ENCODE measurements around the gene DDX39B.

Gene DDX39B

DNA sequence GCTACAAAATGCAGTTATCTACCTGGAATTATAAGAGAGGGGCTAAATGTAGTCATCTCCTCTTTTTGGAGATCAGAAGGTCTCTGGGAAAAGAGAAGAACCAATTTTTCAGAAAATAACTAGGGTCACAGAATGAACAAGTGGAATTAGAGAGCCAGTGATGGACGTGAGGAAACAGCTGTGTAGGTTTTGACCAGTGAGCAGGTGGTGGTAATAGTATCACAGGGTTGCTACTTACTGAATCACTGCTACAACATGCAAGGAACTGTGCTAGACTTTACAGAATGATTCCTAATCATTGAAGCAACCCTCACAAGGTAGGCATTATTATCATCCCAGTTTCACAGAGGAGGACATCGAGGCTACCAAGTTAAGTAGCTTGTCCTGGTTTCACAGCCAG is 2.9 kb upstream of the DDX39B start:
- no peak overlapping the region for H3K27ac ChIP-seq (ENCODE audit: low read length)
- peaks cover 13 to 33% of the 10 kb centered on the region in 2 donors for H3K4me1 ChIP-seq (ENCODE audit: control insufficient read depth in 1 of 2, insufficient read depth in 2 of 2, low read length in 2 of 2)
- H3K4me3 ChIP-seq (ENCODE audit: low read depth in 1 of 2, low read length in 2 of 2), result no peak overlapping the region
- H3K9me3 ChIP-seq (ENCODE audit: control insufficient read depth in 1 of 2, low read length in 2 of 2), result no peaks in the 10 kb centered on the region
- no peaks in the 10 kb centered on the region for H3K27me3 ChIP-seq (ENCODE audit: low read depth, low read length)
- peaks cover 6 to 20% of the 10 kb centered on the region in 2 donors for H3K36me3 ChIP-seq (ENCODE audit: control insufficient read depth in 1 of 2, insufficient read depth in 2 of 2, low read length in 2 of 2)

DNA sequence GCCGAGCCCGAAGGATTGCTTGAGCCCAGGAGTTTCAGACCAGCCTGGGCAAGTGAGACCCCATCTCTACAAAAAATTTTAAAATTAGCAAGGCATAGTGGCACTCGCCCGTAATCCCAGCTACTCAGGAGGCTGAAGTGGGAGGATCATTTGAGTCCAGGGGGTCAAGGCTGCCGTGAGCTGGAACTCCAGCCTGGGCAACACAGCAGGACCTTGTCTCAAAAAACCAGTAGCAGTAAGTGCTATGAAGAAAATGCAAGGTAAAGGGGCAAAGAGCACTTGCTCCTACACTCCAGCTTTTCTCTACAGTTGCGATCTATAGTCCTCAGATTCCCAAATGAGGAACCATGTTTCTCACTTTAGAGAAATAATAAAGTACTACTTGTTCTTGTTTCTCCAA is 1.8 kb upstream of the DDX39B start:
- Histone ChIP-seq H3K27me3 (ENCODE audit: low read depth, low read length) (no peaks in the 10 kb centered on the region), H3K4me3 (ENCODE audit: low read depth in 1 of 2, low read length in 2 of 2) (no peak overlapping the region), H3K27ac (ENCODE audit: low read length) (no peak overlapping the region), H3K9me3 (ENCODE audit: control insufficient read depth in 1 of 2, low read length in 2 of 2) (no peaks in the 10 kb centered on the region), H3K36me3 (ENCODE audit: control insufficient read depth in 1 of 2, insufficient read depth in 2 of 2, low read length in 2 of 2) (peaks cover 13 to 20% of the 10 kb centered on the region in 2 donors), H3K4me1 (ENCODE audit: control insufficient read depth in 1 of 2, insufficient read depth in 2 of 2, low read length in 2 of 2) (peaks cover 24 to 39% of the 10 kb centered on the region in 2 donors)

DNA sequence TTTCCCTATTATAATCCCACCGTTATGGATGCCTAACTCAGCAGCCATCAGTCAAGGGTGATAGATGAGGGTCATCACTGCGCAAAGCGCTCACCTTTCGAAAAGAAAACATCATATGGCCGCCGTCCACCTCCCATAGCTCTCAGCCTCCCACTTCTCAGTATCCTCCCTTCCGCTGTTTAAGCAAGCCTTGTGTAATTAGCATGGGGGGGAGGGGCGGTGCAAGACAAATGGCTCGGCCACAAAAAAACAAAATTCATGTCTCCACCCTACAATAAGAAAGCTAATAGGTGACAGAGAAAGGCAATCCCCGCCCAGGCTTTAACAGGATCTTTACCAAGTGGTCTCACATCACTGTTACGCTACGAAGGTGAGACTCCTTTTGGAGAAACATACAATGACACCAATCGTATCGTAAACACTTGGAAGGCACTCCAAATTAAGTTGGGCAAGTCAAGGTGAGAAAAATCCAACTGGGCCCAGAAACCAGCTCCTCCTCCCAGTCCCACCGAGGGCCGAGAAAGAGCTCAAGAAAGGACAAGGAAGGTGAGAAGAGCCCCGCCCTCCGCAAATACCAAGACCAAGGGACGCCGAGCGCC is 645 bp downstream of the DDX39B start:
- H3K9me3 ChIP-seq (ENCODE audit: control insufficient read depth in 1 of 2, low read length in 2 of 2), result no peaks in the 10 kb centered on the region
- peak overlapping the region; percentile 100 for H3K27ac ChIP-seq (ENCODE audit: low read length)
- H3K27me3 ChIP-seq (ENCODE audit: low read depth, low read length), result no peaks in the 10 kb centered on the region
- peak overlapping the region; percentile 88 to 99 for H3K4me3 ChIP-seq (ENCODE audit: low read depth in 1 of 2, low read length in 2 of 2)
- H3K36me3 ChIP-seq (ENCODE audit: control insufficient read depth in 1 of 2, insufficient read depth in 2 of 2, low read length in 2 of 2), result peaks cover 27 to 39% of the 10 kb centered on the region in 2 donors
- peaks cover 20 to 29% of the 10 kb centered on the region in 2 donors for H3K4me1 ChIP-seq (ENCODE audit: control insufficient read depth in 1 of 2, insufficient read depth in 2 of 2, low read length in 2 of 2)

- Histone ChIP-seq H3K36me3 (ENCODE audit: control insufficient read depth in 1 of 2, insufficient read depth in 2 of 2, low read length in 2 of 2) (peaks cover 32 to 44% of the 10 kb centered on the region in 2 donors), H3K27ac (ENCODE audit: low read length) (peak overlapping the region; percentile 100), H3K27me3 (ENCODE audit: low read depth, low read length) (no peaks in the 10 kb centered on the region), H3K4me3 (ENCODE audit: low read depth in 1 of 2, low read length in 2 of 2) (peak overlapping the region; percentile 88 to 99), H3K9me3 (ENCODE audit: control insufficient read depth in 1 of 2, low read length in 2 of 2) (no peaks in the 10 kb centered on the region), H3K4me1 (ENCODE audit: control insufficient read depth in 1 of 2, insufficient read depth in 2 of 2, low read length in 2 of 2) (peaks cover 20 to 29% of the 10 kb centered on the region in 2 donors)
Observed at GRCh38 chr6:31540640-31541039, 1.2 kb downstream of the DDX39B start.

DNA sequence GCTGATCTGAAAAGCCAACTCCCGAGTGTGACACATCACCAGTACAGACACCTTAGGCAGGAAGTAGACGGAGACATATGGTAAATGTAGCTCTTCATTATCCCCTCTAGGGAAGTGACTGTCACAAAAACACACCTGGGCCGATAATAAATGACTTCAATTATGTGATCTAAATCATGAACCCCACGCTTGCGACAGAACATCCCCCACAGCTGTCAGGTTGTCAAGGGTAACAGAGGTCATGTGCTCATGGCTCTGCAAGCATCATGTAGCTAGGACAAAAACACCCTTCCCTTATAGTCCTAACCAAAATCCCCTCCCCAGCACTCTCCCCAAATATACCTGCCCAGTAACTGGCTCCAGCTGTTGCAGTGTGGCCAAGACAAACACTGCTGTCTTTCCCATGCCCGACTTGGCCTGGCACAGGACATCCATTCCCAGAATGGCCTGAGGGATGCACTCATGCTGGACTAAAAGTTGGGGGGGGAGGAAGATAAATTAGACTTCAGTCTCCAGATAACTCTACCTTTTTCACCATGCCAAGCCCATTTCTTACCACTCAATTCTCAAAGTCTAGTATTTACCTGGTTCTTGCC is 2.9 kb downstream of the DDX39B start:
- no peaks in the 10 kb centered on the region for H3K9me3 ChIP-seq (ENCODE audit: control insufficient read depth in 1 of 2, low read length in 2 of 2)
- H3K36me3 ChIP-seq (ENCODE audit: control insufficient read depth in 1 of 2, insufficient read depth in 2 of 2, low read length in 2 of 2), result peaks cover 49 to 61% of the 10 kb centered on the region in 2 donors
- peak overlapping the region; percentile 35 for H3K27ac ChIP-seq (ENCODE audit: low read length)
- peak overlapping the region; percentile 88 to 99 for H3K4me3 ChIP-seq (ENCODE audit: low read depth in 1 of 2, low read length in 2 of 2)
- peaks cover 20 to 29% of the 10 kb centered on the region in 2 donors for H3K4me1 ChIP-seq (ENCODE audit: control insufficient read depth in 1 of 2, insufficient read depth in 2 of 2, low read length in 2 of 2)
- H3K27me3 ChIP-seq (ENCODE audit: low read depth, low read length), result no peaks in the 10 kb centered on the region

DNA sequence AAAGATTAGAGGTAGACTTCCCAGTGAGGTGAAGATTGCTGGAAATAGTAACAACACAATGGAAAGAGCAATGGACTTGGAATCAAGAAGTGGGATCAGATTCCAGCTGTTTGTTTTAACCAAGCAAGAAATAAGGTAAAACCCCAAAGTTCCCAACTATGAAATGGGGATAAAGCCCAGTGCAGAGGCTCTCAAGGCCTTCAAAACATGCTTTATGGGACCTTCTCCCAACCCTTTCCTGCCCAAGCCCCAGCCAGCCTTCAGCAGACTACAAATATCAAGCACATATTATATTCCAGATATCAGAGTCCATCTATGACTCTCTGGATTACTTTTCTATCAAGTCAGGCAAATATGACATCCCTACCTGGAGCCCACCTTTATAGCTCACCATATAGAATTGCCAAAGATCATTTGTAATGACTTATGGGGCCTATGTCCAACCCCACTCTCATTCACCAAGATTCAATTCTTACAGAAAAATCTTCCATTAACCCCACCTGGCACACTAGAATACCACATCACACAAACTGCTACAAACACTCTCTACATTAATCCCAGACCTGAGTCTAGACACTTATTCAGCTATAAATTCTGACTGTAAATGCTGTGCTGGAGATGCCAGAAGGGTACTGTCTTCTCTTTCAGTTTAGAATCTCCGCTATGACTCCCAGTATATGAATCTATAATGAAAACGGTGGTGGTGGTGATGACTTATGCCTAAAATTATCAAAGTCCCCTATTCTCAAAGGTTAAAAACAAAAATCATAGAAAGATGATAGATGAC is 6.1 kb downstream of the DDX39B start:
- H3K36me3 ChIP-seq (ENCODE audit: control insufficient read depth in 1 of 2, insufficient read depth in 2 of 2, low read length in 2 of 2), result peaks cover 67 to 84% of the 10 kb centered on the region in 2 donors
- no peaks in the 10 kb centered on the region for H3K27me3 ChIP-seq (ENCODE audit: low read depth, low read length)
- H3K4me1 ChIP-seq (ENCODE audit: control insufficient read depth in 1 of 2, insufficient read depth in 2 of 2, low read length in 2 of 2), result peaks cover 20 to 25% of the 10 kb centered on the region in 2 donors
- H3K4me3 ChIP-seq (ENCODE audit: low read depth in 1 of 2, low read length in 2 of 2), result no peak overlapping the region
- H3K9me3 ChIP-seq (ENCODE audit: control insufficient read depth in 1 of 2, low read length in 2 of 2), result no peaks in the 10 kb centered on the region
- H3K27ac ChIP-seq (ENCODE audit: low read length), result no peak overlapping the region

DNA sequence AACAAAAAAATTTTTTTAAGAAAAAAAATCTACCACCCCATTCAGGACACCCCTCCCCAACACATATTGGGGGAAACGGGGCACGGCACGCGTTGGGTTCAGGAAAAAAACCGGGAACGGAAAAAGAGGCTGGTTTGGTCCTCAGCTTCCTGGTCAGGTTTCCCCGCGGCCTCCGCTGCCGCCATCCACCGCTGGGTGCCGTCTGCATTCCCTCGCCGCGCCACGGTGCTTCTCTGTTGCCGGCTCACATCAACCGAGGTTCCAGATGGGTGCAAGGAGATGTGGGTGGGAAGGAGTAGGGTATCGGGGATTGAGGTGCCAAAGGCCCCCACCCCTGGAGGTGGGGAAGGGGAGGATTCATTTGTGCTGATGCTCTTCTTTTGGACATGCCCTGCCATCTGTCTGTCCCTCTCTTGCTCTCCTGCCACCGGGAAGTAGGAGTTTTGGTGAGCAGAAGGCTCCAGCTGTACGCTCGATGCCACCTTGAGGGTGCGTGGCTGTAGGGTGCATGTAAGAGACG is 7.2 kb downstream of the DDX39B start:
- H3K27ac ChIP-seq (ENCODE audit: low read length), result no peak overlapping the region
- H3K4me1 ChIP-seq (ENCODE audit: control insufficient read depth in 1 of 2, insufficient read depth in 2 of 2, low read length in 2 of 2), result peaks cover 10 to 14% of the 10 kb centered on the region in 2 donors
- H3K4me3 ChIP-seq (ENCODE audit: low read depth in 1 of 2, low read length in 2 of 2), result no peak overlapping the region
- H3K36me3 ChIP-seq (ENCODE audit: control insufficient read depth in 1 of 2, insufficient read depth in 2 of 2, low read length in 2 of 2), result peaks cover 74 to 89% of the 10 kb centered on the region in 2 donors
- no peaks in the 10 kb centered on the region for H3K27me3 ChIP-seq (ENCODE audit: low read depth, low read length)
- H3K9me3 ChIP-seq (ENCODE audit: control insufficient read depth in 1 of 2, low read length in 2 of 2), result no peaks in the 10 kb centered on the region

DNA sequence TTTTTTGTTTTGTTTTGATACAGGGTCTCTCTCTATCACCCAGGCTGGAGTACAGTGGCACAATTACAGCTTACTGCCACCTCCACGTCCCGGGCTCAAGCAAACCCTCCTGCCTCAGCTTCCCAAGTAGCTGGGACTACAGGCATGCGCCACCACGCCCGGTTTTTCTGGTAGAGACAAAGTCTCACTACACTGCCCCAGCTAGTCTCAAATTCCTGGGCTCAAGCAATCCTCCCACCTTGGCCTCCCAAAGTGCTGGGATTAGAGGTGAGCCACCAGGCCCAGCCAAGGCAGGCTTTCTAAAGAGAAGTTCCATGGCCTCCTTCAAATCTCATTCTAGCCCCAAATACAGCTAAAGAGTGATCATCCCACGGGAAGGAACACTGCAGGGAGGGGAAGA is 7.8 kb downstream of the DDX39B start:
- Histone ChIP-seq H3K9me3 (ENCODE audit: control insufficient read depth in 1 of 2, low read length in 2 of 2) (no peaks in the 10 kb centered on the region), H3K27me3 (ENCODE audit: low read depth, low read length) (no peaks in the 10 kb centered on the region), H3K4me1 (ENCODE audit: control insufficient read depth in 1 of 2, insufficient read depth in 2 of 2, low read length in 2 of 2) (peaks cover 5 to 8% of the 10 kb centered on the region in 2 donors), H3K36me3 (ENCODE audit: control insufficient read depth in 1 of 2, insufficient read depth in 2 of 2, low read length in 2 of 2) (peaks cover 68 to 85% of the 10 kb centered on the region in 2 donors), H3K4me3 (ENCODE audit: low read depth in 1 of 2, low read length in 2 of 2) (no peak overlapping the region), H3K27ac (ENCODE audit: low read length) (no peak overlapping the region)

GRCh38 chr6:31533455-31533841 is 8.4 kb downstream of the DDX39B start:
- H3K36me3 ChIP-seq (ENCODE audit: control insufficient read depth in 1 of 2, insufficient read depth in 2 of 2, low read length in 2 of 2), result peaks cover 63 to 80% of the 10 kb centered on the region in 2 donors
- H3K27ac ChIP-seq (ENCODE audit: low read length), result no peak overlapping the region
- H3K27me3 ChIP-seq (ENCODE audit: low read depth, low read length), result no peaks in the 10 kb centered on the region
- H3K4me1 ChIP-seq (ENCODE audit: control insufficient read depth in 1 of 2, insufficient read depth in 2 of 2, low read length in 2 of 2), result peaks cover 0 to 2% of the 10 kb centered on the region in 2 donors
- no peaks in the 10 kb centered on the region for H3K9me3 ChIP-seq (ENCODE audit: control insufficient read depth in 1 of 2, low read length in 2 of 2)
- H3K4me3 ChIP-seq (ENCODE audit: low read depth in 1 of 2, low read length in 2 of 2), result no peak overlapping the region

GRCh38 chr6:31532644-31533454 is 9.0 kb downstream of the DDX39B start:
- H3K27me3 ChIP-seq (ENCODE audit: low read depth, low read length), result no peaks in the 10 kb centered on the region
- no peak overlapping the region for H3K27ac ChIP-seq (ENCODE audit: low read length)
- no peaks in the 10 kb centered on the region for H3K9me3 ChIP-seq (ENCODE audit: control insufficient read depth in 1 of 2, low read length in 2 of 2)
- no peak overlapping the region for H3K4me3 ChIP-seq (ENCODE audit: low read depth in 1 of 2, low read length in 2 of 2)
- no peaks in the 10 kb centered on the region for H3K4me1 ChIP-seq (ENCODE audit: control insufficient read depth in 1 of 2, insufficient read depth in 2 of 2, low read length in 2 of 2)
- H3K36me3 ChIP-seq (ENCODE audit: control insufficient read depth in 1 of 2, insufficient read depth in 2 of 2, low read length in 2 of 2), result peaks cover 61 to 74% of the 10 kb centered on the region in 2 donors

Data from muscle layer of duodenum (tissue), 2 donors.